ENCODE measurements around the gene AQP9.

AQP9 gene

DNA sequence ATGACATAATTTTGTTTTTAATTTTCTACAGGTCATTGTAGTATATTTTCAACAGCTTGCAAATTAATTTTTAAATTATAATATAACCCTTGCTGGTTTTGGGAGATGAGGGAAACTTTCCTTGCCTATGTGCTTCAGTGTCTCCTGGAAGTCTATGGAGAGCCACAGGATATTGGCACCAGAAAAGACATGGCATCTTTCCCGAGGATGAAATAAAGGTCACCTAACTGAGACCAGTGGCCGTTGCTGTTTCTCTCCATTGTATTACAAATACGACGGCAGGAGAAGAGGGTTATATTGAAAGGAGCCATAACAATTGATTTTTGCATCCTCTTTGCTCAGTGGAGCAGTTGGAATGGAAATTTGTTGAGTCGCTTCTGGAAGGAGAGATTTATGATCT lies 19.9 kb upstream of the AQP9 start:
- H3K4me3 ChIP-seq (ENCODE audit: low read depth, low read length), result no peak overlapping the region
- no peak for TF ChIP-seq CTCF (IDR thresholded peaks at IDR 0.05; ENCODE audit: borderline replicate concordance, insufficient read depth, low read depth, low read length)

DNA sequence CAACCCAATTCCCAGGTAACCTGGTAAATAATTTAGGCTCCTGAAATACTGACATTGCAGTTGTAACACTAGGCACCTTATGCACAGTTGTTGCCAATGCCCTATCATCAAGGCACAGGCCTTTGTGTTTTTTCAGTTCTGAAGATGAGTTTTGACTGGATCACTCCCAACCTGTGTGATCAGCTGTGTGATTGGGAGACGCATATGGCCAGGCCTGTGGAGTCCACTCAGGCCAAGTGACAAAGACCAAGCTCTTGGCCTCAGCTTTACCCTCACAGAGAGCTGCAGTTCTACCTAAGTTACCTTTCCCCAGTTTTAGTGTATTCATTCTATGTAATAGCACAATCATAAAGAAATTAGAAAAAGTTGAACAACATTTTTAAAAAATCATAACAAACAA lies 19.2 kb upstream of the AQP9 start:
- no peak overlapping the region for H3K4me3 ChIP-seq (ENCODE audit: low read depth, low read length)
- TF ChIP-seq CTCF (IDR thresholded peaks at IDR 0.05; ENCODE audit: borderline replicate concordance, insufficient read depth, low read depth, low read length), result no peak

GRCh38 chr15:58124585-58124984 lies 13.6 kb upstream of the AQP9 start:
- H3K4me3 ChIP-seq (ENCODE audit: low read depth, low read length), result no peak overlapping the region
- no peak for TF ChIP-seq CTCF (IDR thresholded peaks at IDR 0.05; ENCODE audit: borderline replicate concordance, insufficient read depth, low read depth, low read length)

DNA sequence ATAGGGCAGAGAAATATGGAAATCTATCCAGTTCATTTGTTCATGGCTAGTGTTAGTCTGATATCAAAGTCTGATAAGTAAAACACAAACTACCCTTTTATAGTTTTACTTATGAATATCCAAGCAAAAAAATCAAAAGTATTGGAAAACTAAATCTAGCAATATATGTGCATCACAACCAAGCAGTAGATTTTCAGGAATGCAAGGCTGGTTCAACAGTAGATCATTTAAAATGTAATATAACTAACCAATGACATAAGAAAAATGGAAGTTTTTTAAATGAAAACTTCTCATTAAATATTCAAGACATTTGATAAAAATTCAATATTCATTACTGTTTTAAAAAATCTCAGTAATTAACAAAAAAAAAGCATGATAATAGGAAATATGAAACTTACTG lies 12.8 kb upstream of the AQP9 start:
- no peak overlapping the region for H3K4me3 ChIP-seq (ENCODE audit: low read depth, low read length)
- TF ChIP-seq CTCF (IDR thresholded peaks at IDR 0.05; ENCODE audit: borderline replicate concordance, insufficient read depth, low read depth, low read length), result no peak

GRCh38 chr15:58134886-58135285 lies 3.3 kb upstream of the AQP9 start:
- H3K4me3 ChIP-seq (ENCODE audit: low read depth, low read length), result no peak overlapping the region
- no peak for TF ChIP-seq CTCF (IDR thresholded peaks at IDR 0.05; ENCODE audit: borderline replicate concordance, insufficient read depth, low read depth, low read length)

- no peak for TF ChIP-seq CTCF (IDR thresholded peaks at IDR 0.05; ENCODE audit: borderline replicate concordance, insufficient read depth, low read depth, low read length)
- no peak overlapping the region for H3K4me3 ChIP-seq (ENCODE audit: low read depth, low read length)
Measured at GRCh38 chr15:58135511-58136174, 2.5 kb upstream of the AQP9 start.

DNA sequence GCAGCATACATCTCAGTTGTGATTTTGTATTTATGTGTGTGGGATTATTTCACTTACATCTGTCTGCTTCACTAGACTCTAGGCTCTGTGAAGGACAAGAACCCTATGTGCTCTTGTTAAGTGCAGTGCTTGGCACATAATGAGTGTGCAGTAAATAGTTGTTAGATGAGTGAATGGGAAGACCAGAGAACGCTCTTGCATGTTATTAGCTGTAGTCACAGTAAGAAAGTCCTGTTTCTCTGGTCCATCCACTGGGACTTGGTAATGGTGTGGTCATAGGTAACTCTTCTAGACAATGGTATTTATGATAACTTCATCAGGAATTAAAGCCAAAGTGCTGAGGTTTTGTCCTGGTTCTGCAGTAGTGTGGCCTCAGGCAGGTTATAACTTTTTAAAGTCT lies 1.4 kb upstream of the AQP9 start:
- H3K4me3 ChIP-seq (ENCODE audit: low read depth, low read length), result no peak overlapping the region
- TF ChIP-seq CTCF (IDR thresholded peaks at IDR 0.05; ENCODE audit: borderline replicate concordance, insufficient read depth, low read depth, low read length), result no peak

Measured in GM12875 (cell line).